ENCODE data around the gene ERFE. TPM values are rescaled to one million over a fixed set of nuclear protein-coding genes. Genes with fewer than 3 reads are reported as not detected.

ERFE gene
- total RNA-seq, 1 experiment from 2014 or later: 15.3 TPM

- DNase-seq (ENCODE audit: low read depth): no peak
Observed at GRCh38 chr2:238203973-238204683, 45.4 kb downstream of the ERFE start.

DNA sequence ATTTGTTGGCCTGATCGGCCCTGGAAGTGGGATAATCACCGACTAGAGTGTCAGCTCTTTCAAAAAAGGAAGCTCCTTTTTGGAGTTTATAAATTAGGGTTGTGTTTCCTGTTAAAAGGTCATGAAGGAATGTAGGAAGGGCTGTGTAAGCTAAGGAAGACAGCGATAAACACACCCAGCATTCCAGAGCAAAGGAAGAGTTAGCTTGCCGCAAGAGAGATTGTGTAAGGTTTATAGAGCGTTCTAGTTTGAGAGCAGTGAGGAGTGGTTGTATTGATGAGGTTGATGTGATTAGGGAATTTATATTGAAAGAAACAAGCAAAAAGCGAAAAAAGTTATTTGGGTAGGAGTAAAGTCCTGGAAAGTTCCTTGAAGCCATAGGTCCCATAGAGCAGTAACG lies 48.2 kb downstream of the ERFE start:
- no peak for DNase-seq (ENCODE audit: low read depth)

DNA sequence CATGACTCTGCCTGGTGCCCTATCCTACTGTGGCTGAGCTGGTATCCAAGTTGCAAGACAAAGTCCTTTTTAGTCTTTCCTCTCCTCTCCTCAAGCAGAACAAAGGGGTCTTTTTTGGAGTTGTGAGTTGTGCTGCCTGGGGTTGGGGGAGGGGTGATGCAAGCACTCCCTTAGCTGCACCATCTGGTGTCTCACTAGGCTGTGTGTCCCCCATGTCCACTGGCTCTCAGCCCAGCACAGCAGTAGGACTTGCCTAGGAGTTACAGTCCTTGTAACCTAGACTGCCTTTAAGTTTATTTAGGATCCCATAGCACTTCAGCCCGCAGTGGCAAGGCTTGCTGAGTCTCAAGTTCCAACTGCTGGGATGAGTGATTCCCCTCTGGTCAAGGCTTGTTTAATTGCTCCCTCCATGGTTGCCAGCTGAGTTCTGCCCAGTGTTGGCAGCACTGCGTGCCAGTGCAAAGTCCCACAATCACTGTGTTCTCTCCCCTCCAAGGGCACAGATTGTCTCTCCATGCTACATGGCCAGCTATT lies 57.9 kb downstream of the ERFE start:
- no peak for DNase-seq (ENCODE audit: low read depth)

Other genes with a start within 250 kb of the ERFE start
- 71.4 and 77.4 TPM in 2 replicates for gene UBE2F, start 192.0 kb upstream of the ERFE start, total RNA-seq (2014; rRNA removed; shearing (Covaris generic))
- gene SCLY, start 98.0 kb upstream of the ERFE start, total RNA-seq (2014; rRNA removed; shearing (Covaris generic)): 49.4 and 51.2 TPM in 2 replicates
- gene ESPNL, start 58.6 kb upstream of the ERFE start, total RNA-seq (2014; rRNA removed; shearing (Covaris generic)): 0.27 and 0.85 TPM in 2 replicates
- not detected in 2 replicates for gene KLHL30, start 20.3 kb upstream of the ERFE start, total RNA-seq (2014; rRNA removed; shearing (Covaris generic))
- gene ILKAP, start 44.7 kb downstream of the ERFE start, total RNA-seq (2014; rRNA removed; shearing (Covaris generic)): 19.1 and 44.3 TPM in 2 replicates
- gene HES6, start 81.1 kb downstream of the ERFE start, total RNA-seq (2014; rRNA removed; shearing (Covaris generic)): 16.8 and 17.0 TPM in 2 replicates
- 2.6 and 2.9 TPM in 2 replicates for gene PER2, start 129.6 kb downstream of the ERFE start, total RNA-seq (2014; rRNA removed; shearing (Covaris generic))
- gene TRAF3IP1, start 161.5 kb downstream of the ERFE start, total RNA-seq (2014; rRNA removed; shearing (Covaris generic)): 5.2 and 7.1 TPM in 2 replicates

Data from HT1080 (cell line).